Measurements from ENCODE around the gene PTPRJ.

- no peak for TF ChIP-seq CTCF (conservative IDR thresholded peaks at IDR 0.05)
- TF ChIP-seq EZH2 (IDR thresholded peaks at IDR 0.05; ENCODE audit: low read depth), result no peak
These were observed 144.5 kb downstream of the PTPRJ start for GRCh38 chr11:48124880-48125279.

Data from PC-9 (cell line).